GM18519 (cell line): ENCODE data around the gene ZNF780B.

Experiments
- ATAC-seq: cut with Tn5 transposase; IDR thresholded peaks from one replicate; pipeline ENCODE4 v1.9.1; 2021; ENCODE audit warnings: mild to moderate bottlenecking, moderate library complexity; ENCODE audit not compliant: unreplicated experiment, low FRiP score

Gene ZNF780B

DNA sequence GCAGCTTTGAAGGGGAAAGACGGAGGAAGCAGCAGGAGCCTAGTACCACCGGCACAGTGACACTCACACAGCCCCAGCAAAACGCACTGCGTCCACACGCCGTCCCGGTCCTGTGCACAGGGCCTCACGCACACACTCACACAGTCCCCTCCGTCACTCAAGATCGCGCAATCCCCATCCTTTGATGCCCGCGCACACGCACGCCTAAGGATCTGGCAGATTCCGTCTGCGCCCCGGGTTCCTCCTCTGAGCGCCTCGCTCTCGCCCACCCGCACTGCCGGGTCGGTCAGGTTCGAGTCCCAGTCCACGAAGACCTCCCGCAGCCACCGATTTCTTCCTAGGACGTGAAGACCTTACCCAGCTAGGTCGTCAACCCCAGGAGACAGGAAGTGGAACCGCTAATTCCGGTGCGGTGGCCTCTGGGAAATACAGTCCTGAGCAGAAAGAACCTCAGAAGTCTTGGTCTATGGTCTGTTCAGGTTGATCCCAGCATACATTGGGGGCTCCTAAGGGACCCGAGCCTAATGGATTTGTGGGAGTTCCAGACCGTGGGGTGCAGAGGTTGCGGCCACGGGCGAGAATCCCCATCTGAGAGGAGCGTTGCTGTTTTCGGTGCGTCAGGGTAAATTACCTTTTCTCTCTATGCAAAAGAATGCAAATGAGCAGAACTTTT is at the start of gene ZNF780B:
ZNF780B (minus strand) TSS at position 400 of the 673 bp plus-strand sequence. CDS start 5,899 bp downstream, outside the sequence.
- peak; percentile 47 for ATAC-seq

DNA sequence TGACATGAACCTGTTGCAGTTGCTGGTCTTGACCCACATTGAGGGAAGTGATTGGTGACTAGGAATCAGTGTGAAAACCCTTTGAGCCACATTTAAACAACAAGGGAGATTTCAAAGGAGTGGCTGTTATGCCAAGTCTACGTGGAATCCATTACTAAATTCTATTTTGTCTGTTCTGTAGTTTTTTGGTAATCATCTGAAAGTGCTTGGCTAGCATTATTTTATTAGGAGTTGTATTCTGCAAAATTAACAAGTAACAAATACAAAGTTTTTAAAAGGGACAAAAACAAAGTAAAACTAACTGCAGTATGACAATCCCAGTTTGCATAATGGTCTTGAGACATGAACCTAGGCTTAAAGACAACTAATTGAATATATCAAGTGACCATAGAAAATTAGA is 48.7 kb upstream of the ZNF780B start:
- ATAC-seq, result no peak

DNA sequence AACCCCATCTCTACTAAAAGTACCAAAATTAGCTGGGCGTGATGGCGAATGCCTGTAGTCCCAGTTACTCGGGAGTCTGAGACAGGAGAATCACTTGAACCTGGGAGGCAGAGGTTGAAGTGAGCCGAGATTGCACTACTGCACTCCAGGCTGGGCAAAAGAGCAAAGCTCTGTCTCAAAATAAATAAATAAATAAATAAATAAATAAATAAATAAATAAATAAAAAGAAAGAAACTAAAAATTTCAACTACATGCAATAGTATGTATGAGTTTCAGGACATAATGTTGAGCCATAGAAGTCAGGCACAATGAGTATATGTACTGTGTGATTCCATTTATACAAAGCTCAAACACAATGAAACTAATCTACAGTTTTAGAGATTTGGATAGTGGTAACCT is 47.6 kb upstream of the ZNF780B start:
- ATAC-seq, result no peak

DNA sequence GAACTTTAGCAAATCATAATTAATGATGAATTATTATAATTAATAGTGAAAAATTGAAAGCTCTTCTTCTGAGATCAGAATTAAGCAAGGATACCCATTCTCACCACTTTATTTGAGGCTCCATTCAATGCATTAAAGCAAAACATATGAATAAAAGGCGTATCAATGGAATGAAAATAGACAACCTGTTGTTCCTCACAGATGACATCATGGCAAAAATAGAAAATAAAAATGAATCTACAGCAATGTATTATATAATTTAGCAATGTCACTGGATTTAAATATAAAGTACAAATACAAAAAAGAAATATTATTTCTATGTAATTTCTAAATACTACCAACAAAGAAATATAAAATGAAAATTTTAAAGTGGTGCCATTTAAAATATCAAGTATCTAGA is 45.8 kb upstream of the ZNF780B start:
- ATAC-seq, result no peak

DNA sequence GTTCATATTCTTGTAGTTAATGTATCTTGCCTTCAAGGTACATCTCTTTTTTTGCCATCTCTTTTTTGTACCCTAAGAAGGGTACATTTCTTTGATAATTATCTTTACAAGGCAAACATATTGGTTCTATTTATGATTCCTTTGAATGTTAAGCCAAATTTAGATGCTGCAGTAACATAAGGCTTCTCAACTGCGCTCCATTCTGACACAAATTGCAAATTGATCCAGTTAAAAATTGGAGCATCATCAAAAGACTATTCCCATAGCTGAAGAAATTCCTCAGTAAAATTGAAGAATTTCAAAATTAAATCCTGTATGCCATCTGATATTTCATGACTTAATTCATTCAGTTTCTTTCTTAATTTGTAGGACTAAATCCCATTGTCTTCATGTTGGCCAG is 37.4 kb upstream of the ZNF780B start:
- ATAC-seq, result no peak

DNA sequence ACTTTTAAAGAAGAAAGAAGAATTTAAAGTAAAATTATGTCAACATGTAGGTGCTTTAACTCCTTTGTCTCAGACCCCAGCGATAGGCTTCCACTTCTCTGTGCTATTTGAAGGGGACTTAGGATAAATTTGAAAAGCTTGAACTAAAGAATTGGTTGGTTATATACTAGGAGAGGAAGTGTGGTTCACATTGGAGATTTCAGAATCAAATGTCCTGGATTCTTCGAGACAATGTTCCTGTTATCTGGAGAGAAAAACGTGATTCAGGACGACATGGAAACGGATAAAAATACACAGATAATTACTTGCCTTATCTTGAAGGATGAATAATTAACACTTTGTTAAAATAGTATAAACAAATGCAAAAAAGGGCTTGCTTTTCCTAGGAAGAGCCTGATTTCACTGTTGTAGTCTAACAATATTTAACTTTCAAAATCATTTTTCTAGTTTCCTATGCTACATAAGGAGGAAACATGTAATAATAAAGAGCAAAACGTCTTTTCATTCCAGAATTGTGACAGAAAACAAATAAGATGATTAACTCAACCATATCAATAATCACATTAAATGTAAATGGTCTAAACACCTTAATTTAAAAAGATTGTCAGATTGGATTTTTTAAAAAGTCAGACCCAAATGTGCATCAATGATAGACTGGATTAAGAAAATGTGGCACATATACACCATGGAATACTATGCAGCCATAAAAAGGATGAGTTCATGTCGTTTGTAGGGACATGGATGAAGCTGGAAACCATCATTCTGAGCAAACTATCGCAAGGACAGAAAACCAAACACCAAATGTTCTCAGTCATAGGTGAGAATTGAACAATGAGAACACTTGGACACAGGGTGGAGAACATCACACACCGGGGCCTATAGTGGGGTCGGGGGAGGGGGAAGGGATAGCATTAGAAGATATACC is 35.4 kb upstream of the ZNF780B start:
- ATAC-seq, result no peak

DNA sequence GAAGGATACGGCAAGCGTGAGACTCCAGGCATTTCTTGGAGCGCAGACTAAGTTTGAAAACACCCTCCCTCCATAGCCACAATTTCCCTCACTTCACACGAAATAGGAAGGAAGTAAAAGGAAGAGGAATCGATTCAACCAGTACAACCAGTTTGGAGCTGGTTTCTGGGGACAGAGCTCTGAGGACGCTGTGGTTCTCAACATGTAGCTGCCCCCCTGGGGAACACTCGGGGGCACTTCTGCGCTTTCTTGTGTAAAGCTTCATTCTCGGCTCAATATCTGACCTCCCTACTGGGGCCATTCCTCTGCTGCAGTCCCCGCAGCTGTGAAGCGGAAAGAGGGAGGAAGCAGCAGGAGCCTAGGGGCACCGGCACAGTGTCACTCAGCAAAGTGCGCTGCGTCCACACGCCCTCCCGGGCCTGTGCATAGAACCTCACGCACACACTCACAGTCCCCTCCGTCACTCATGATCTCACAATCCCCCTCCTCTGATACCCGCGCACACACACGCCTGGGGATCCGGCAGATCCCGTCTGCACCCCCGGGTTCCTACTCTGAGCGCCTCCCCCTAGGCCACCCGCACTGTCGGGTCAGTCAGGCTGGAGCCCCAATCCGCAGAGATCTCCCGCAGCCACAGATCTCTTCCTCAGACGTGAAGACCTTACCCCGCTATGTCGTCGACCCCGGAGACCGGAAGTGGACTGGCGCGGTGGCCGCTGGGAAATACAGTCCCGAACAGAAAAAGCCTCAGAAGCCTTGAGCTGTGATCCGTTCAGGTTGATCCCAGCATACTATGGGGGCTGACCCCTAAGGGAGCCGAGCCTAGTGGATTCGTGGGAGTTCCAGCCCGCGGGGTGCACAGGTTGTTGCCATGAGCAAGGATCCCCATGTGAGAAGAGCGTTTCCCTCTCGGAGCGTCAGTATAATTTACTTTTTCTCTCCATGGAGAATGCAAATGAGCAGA is 34.5 kb upstream of the ZNF780B start, which contains the start of gene ZNF780A:
ZNF780A (minus strand) TSS at position 703 of the 964 bp plus-strand sequence. CDS start 6,190 bp downstream, outside the sequence.
- ATAC-seq, result no peak

DNA sequence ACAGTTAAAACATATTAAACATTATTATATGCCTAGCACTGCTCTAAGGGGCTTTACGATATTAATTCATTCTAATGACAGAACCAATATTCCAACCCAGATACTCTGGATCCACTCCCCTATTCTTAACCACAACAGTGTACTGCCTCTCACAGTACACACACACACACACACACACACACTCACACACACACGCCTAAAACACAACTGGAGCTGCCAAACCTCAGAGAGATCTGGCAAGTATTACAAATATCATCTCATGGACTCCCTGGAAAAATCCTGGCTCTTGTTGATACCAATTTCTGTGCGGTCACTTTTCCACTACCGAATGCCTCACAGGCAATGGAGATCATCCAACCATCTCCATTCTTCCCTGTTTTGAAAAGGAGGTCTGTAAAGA is 33.4 kb upstream of the ZNF780B start:
- no peak for ATAC-seq

DNA sequence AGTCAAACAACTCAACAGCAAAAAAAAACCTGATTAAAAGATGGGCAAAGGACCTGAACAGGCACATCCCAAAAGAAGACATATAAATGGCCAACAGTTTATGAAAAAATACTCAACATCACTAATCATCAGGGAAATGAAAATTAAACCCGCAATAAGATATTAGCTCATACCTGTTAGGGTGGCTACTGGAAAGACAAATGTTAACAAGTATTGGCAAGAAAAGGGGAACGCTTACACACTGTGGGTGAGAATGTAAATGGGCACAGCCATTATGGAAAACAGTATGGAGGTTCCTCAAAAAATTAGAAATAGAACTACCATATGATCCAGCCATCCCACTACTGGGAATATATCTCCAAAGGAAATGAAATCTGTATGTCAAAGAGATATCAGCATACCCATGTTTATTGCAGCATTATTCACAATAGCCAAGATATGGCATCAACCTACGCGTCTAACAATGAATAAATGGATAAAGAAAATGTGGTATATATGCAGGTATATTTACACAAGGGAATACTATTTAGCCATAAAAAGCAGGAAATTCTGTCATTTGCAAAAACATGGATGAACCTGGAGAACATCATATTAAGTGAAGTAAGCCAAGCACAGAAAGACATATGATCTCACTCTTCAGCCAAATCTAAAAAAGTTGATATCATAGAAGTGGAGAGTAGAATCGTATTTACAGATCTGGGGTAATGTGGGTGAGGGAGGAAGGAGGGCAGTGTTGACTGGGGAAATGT is 32.4 kb upstream of the ZNF780B start:
- ATAC-seq, result no peak

DNA sequence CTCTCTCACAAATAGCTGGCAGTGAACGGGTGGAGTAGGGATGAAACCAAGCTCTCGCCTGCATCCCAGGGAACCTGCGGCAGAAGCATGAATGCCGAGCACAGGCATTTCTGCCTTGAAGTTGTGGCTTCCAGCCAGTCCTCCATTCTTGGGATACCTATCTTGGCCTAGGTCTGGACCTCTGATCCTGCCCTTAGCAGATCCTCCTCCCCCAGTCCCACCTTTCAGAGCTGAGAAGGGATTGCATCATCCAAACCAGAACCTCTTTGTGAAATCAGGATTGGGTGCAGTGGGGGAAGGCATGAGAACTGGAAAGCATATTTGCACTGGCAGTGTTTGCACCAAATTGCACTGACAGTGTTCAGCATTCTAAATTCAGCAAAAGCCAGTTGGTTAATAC is 28.9 kb upstream of the ZNF780B start:
- no peak for ATAC-seq

DNA sequence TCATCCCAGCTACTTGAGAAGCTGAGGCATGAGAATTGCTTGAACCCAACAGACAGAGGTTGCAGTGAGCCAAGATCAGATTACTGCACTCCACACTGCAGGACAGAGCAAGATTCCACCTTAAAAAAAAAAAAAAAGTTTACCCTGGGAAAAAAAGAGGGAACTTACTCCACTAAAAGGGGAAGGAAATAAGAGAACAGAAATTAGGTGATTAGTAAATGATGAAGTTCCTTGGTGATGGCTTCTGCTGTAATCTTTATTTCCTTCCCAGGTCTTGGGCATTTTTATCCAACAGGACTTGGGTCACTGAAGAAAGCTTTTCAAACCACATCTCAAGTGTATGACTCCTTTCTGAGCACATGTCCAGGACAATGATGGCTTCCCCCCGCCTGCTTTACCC is 25.4 kb upstream of the ZNF780B start:
- ATAC-seq, result no peak

DNA sequence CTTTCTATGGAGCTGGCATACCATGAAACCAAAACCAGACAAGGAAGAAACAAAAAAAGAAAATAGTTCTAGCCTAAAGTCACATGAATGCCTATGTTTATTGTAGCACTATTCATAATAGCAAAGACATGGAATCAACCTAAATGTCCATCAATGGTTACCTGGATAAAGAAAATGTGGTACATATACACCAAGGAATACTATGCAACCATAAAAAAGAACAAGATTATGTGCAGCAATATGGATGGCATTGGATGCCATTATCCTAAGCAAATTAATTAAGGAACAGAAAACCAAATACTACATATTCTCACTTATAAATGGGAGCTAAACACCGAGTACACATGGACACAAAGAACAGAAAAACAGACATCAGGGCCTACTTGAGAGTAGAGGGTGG is 24.3 kb upstream of the ZNF780B start:
- ATAC-seq, result no peak

DNA sequence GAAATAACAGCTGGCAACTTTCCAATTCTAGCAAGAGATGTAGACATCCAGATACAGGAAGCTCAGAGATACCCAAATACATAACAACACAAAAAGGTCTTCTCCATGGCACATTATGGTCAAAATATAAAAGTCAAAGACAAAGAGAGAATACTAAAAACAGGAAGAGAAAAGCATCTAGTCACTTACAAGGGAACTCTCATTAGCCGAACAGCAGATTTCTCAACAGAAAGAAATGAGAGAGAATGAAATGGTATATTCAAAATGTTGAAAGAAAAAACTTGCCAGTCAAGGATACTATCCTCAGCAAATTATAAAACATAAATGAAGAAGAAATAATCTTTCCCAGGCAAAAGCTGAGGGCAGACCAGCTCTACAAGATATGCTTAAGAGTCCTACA is 22.3 kb upstream of the ZNF780B start:
- no peak for ATAC-seq

DNA sequence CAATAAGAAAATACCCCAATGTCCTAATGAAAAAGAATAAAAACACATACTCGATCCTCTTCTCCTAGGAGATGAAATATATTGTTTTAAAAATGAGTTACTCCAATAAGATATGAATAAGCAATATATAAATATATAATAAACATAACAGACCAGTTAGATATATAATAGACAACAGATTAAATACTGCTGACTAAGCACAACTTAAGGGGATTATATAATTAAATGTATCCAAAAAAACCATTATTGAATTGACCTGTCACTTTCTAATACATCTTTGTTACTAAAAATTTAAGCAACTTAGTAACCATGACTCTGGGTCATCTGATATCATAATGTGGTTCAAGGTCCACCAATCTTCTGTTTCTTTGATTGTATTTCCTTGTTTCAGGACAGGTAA is 14.0 kb upstream of the ZNF780B start:
- no peak for ATAC-seq

DNA sequence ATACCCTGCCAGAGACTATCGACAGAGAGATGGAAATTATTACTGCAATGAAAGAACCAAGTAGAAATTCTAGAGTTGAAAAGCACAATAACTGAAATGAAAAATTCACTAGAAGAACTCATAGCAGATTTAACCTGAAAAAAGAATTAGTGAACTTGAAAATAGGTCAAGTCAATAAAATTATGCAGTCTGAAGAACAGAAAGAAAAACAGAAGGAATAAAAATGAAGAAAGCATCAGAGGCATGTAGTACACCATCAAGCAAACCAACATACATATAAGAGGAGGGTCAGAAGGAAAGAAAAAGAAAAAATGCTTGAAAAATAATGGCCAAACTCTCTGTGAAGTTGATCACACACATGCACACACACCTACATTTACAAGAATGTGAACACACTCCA is 3.6 kb upstream of the ZNF780B start:
- no peak for ATAC-seq

DNA sequence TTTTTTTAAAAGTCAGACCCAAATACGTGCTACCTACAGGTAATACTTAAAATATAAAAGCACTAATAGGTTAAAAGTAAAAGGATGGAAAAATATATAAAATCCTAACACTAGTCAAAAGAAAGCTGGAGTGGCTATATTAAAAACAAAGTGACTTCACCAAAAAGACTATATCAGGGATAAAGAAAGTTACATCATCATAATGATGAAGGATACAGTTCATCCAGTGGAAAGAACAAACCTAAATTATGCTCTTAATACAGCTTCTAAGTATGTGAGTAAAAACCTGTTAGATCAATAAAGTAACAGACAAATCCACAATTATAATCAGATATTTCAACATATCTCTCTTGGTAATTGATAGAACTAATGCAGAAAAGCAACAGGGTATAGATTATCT is 1.1 kb upstream of the ZNF780B start:
- ATAC-seq, result no peak

DNA sequence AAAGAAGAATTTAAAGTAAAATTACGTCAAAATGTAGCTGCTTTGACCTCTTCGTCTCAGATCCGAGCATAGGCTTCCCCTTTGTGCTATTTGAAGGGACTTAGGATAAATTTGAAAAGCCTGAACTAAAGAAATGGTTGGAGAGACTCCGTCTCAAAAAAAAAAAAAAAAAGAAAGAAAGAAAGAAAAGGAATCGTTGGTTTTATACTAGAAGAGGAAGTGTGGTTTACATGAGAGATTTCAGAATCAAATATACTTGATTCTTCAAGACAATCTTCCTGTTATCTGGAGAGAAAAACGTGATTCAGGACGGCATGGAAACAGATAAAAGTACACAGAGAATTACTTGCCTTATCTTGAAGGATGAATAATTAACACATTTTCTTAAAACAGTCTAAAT is 474 bp upstream of the ZNF780B start:
- ATAC-seq, result no peak

DNA sequence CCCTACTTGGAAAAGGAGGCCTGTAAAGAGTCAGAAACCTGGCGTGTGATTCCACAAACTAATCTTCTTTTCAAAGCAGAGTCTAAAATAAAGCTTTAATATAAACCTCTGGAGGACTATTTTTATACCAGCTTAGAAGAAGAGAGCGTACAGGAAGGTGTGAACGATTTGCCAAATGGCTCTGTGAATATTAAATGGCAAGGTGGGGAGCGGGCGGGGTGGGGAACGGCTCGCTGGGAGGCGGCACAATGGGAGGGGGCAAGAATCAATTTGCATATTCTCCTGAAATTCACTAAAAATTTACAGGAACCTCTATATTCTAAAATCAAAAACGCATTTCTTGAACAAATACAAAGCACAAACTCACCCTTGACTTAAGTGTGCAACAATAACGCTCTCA is 982 bp downstream of the ZNF780B start:
- ATAC-seq, result no peak

DNA sequence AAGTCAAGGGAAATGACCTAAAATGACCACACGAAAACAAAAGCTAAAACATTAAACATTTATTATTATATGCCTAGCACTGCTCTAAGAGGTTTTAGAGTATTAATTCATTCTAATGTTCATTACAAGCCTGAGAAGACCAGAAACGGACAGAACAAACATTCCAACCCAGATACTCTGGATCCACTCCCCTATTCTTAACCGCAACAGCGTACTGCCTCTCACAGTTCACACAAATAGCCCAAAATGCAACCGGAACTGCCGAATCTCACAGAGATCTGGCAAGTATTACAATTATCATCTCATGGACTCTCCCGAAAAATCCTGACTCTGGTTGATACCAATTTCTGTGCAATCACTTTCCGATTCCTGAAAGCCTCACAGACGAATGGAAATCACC is 1.4 kb downstream of the ZNF780B start:
- ATAC-seq, result no peak

DNA sequence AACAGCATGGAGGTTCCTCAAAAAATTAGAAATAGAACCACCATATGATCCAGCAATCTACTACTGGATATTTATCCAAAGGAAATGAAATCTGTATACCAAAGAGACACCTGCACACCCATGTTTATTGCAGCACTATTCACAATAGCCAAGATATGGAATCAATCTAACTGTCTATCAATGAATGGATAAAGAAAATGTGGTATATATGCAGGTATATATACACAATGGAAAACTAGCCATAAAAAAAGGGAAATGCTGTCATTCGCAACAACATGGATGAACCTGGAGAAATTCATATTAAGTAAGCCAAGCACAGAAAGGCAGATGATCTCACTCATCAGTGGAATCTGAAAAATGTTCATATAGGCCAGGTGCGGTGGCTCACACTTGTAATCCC is 2.5 kb downstream of the ZNF780B start:
- no peak for ATAC-seq
